Measurements from ENCODE around the gene JADE2.

Gene JADE2

DNA sequence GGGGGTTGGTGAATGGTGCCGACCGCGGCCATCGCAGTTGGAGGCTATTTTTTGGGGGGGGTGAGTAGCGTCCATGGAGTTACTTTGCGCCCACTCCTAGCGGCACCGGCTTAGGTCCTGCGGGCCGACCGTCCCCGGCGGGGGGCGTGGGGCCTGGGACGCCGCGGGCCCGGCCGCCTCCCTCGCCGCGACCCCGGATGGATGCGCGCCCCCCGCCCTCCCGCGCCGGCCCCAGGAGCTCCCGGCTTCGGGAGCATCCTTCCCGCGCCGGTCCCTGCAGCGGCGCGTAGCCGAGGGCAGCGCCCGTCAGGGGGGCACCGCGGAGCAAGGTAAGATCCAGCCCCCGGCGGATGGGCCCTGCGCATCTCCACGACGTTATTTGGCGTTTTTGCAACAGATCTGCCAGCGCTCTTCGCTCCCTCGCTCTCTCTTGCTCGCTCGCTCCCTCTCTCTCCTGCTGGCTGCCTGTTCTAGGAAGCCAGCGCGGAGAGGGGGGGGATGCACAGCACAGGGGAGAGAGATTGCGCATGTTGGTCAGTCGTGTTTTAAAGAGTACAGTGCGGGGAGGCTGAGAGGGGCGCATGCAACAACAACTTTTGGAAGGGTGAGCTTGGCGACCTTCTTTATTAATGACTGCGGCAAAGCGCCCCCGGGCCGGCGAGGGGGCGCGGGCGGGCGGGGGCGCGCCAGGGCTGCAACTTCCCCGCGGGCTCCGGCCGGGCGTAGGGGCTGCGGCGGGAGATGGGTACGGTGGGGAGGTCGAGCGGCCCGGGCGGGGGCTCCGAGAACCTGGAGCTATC lies 413 bp downstream of the JADE2 start (continued):
- TF ChIP-seq IKZF3 (tag by site-specific recombination; IDR thresholded peaks at IDR 0.05) (peak; percentile 80), ZNF394 (tag by site-specific recombination; IDR thresholded peaks at IDR 0.05; ENCODE audit: borderline replicate concordance) (peak; percentile 26; the same call in 1 of the 2 replicates), OSR2 (tag by site-specific recombination; IDR thresholded peaks at IDR 0.05) (no peak), ZNF404 (tag by site-specific recombination; IDR thresholded peaks at IDR 0.05) (no peak), ZNF366 (tag by site-specific recombination; conservative IDR thresholded peaks at IDR 0.05) (peak; percentile 75), ZNF423 (tag by site-specific recombination; IDR thresholded peaks at IDR 0.05) (no peak), GLIS1 (tag by site-specific recombination; IDR thresholded peaks at IDR 0.05) (peak; percentile 37; the same call in 1 of the 2 replicates), ZBTB20 (tag by site-specific recombination; IDR thresholded peaks at IDR 0.05) (no peak), YY1 (tag by site-specific recombination; IDR thresholded peaks at IDR 0.05) (peak; percentile 20; the same call in 1 of the 2 replicates), ZSCAN30 (tag by site-specific recombination; IDR thresholded peaks at IDR 0.05) (peak; percentile 77), KLF17 (tag by site-specific recombination; IDR thresholded peaks at IDR 0.05) (no peak), ZNF391 (tag by site-specific recombination; IDR thresholded peaks at IDR 0.05; ENCODE audit: borderline replicate concordance, low read depth) (no peak), ZBTB26 (tag by site-specific recombination; optimal IDR thresholded peaks at IDR 0.05) (peak; percentile 41), EGR2 (tag by site-specific recombination; IDR thresholded peaks at IDR 0.05; ENCODE audit: low read depth) (no peak), ZNF501 (tag by site-specific recombination; IDR thresholded peaks at IDR 0.05) (0 out of 2 replicates have a peak, but pooled peaks have one; percentile 25), ZBTB48 (tag by site-specific recombination; IDR thresholded peaks at IDR 0.05) (no peak), HOXD13 (CRISPR knock-in tag; IDR thresholded peaks at IDR 0.05; ENCODE audit: borderline replicate concordance) (no peak), ZNF544 (tag by site-specific recombination; IDR thresholded peaks at IDR 0.05) (no peak), REST (tag by site-specific recombination; IDR thresholded peaks at IDR 0.05) (no peak), GLIS2 (tag by site-specific recombination; IDR thresholded peaks at IDR 0.05) (peak; percentile 12), ZNF341 (tag by site-specific recombination; IDR thresholded peaks at IDR 0.05; ENCODE audit: low read depth) (peak; percentile 83), SCRT2 (tag by site-specific recombination; IDR thresholded peaks at IDR 0.05) (peak; percentile 29; the same call in 1 of the 2 replicates), ZNF596 (tag by site-specific recombination; IDR thresholded peaks at IDR 0.05) (peak; percentile 97), KLF9 (tag by site-specific recombination; IDR thresholded peaks at IDR 0.05; ENCODE audit: low read depth) (0 out of 2 replicates have a peak, but pooled peaks have one; percentile 22), ZNF514 (tag by site-specific recombination; IDR thresholded peaks at IDR 0.05) (no peak), ZNF114 (tag by site-specific recombination; IDR thresholded peaks at IDR 0.05) (no peak), ZNF639 (tag by site-specific recombination; IDR thresholded peaks at IDR 0.05) (no peak), ZNF433 (tag by site-specific recombination; IDR thresholded peaks at IDR 0.05; ENCODE audit: low read depth) (no peak), ZBTB17 (tag by site-specific recombination; IDR thresholded peaks at IDR 0.05) (peak; percentile 91), ZNF510 (tag by site-specific recombination; IDR thresholded peaks at IDR 0.05; ENCODE audit: insufficient replicate concordance) (peak; percentile 15)
- TF ChIP-seq, protein P1, sequence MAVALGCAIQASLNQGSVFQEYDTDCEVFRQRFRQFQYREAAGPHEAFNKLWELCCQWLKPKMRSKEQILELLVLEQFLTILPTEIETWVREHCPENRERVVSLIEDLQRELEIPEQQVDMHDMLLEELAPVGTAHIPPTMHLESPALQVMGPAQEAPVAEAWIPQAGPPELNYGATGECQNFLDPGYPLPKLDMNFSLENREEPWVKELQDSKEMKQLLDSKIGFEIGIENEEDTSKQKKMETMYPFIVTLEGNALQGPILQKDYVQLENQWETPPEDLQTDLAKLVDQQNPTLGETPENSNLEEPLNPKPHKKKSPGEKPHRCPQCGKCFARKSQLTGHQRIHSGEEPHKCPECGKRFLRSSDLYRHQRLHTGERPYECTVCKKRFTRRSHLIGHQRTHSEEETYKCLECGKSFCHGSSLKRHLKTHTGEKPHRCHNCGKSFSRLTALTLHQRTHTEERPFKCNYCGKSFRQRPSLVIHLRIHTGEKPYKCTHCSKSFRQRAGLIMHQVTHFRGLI (tag by site-specific recombination; IDR thresholded peaks at IDR 0.05) = no peak
- TF ChIP-seq, protein P2, sequence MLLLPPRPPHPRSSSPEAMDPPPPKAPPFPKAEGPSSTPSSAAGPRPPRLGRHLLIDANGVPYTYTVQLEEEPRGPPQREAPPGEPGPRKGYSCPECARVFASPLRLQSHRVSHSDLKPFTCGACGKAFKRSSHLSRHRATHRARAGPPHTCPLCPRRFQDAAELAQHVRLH (tag by site-specific recombination; IDR thresholded peaks at IDR 0.05) = no peak
